Glutamatergic neuron (in vitro differentiated cells): Measurements from ENCODE around the gene ARHGAP22. TPM values are rescaled to one million over a fixed set of nuclear protein-coding genes. Genes with fewer than 3 reads are reported as not detected.

ENCODE experiments used
- DNase-seq: peaks from one replicate; pipeline ENCODE4 v3.0.0; 2022
- H3K27ac Mint-ChIP-seq: one replicate; pipeline ENCODE4 v1.8.0; 2020; ENCODE audit warnings: mild to moderate bottlenecking, mixed read lengths, inconsistent platforms; ENCODE audit not compliant: unreplicated experiment
- H3K27me3 Mint-ChIP-seq: one replicate; pipeline ENCODE4 v1.8.0; 2020; ENCODE audit warnings: mild to moderate bottlenecking, moderate library complexity, mixed read lengths, inconsistent platforms; ENCODE audit not compliant: unreplicated experiment
- H3K36me3 Mint-ChIP-seq: one replicate; pipeline ENCODE4 v1.8.0; 2020; ENCODE audit warnings: mild to moderate bottlenecking, mixed read lengths, inconsistent platforms; ENCODE audit not compliant: unreplicated experiment
- H3K4me1 Mint-ChIP-seq: one replicate; pipeline ENCODE4 v1.8.0; 2020; ENCODE audit warnings: mild to moderate bottlenecking, low read depth, mixed read lengths, inconsistent platforms; ENCODE audit not compliant: unreplicated experiment
- H3K4me3 Mint-ChIP-seq: one replicate; pipeline ENCODE4 v1.8.0; 2020; ENCODE audit warnings: mild to moderate bottlenecking, mixed read lengths, inconsistent platforms; ENCODE audit not compliant: unreplicated experiment
- H3K9me3 Mint-ChIP-seq: one replicate; pipeline ENCODE4 v1.8.0; 2020; ENCODE audit warnings: mild to moderate bottlenecking, moderate library complexity, mixed read lengths, inconsistent platforms; ENCODE audit not compliant: unreplicated experiment
- CTCF ChIP-seq: fragments of 200-600 bp; sonication (generic); IDR thresholded peaks from one replicate; pipeline ENCODE4 v1.5.0; 2021; ENCODE audit not compliant: partially characterized antibody, unreplicated experiment
- total RNA-seq: library from RNA; stranded (reverse); fragmentation: NEBNext Ultra II Directional; extraction: Animal tissue kit (Norgen Biotek cat#: 25700); gene quantifications from one replicate; pipeline ENCODE4 v1.2.1, GENCODE V29; 2021; ENCODE audit not compliant: unreplicated experiment

The ARHGAP22 gene
- total RNA-seq, 1 donor from 2014 or later, result 10.0 TPM

GRCh38 chr10:48481385-48481784 lies 123.5 kb downstream of the ARHGAP22 start:
- DNase-seq, result no peak
- Mint-ChIP-seq H3K27ac (no peak overlapping the region), H3K9me3 (peaks cover 2% of the 10 kb centered on the region), H3K36me3 (no peaks in the 10 kb centered on the region), H3K4me3 (no peak overlapping the region), H3K4me1 (peaks cover 18% of the 10 kb centered on the region), H3K27me3 (no peaks in the 10 kb centered on the region)
- TF ChIP-seq CTCF, result no peak

GRCh38 chr10:48480397-48481374 lies 124.2 kb downstream of the ARHGAP22 start:
- DNase-seq, result no peak
- Mint-ChIP-seq H3K36me3 (no peaks in the 10 kb centered on the region), H3K4me1 (peaks cover 25% of the 10 kb centered on the region), H3K27me3 (no peaks in the 10 kb centered on the region), H3K9me3 (peaks cover 2% of the 10 kb centered on the region), H3K27ac (no peak overlapping the region), H3K4me3 (no peak overlapping the region)
- TF ChIP-seq CTCF, result no peak

GRCh38 chr10:48478980-48479811 lies 125.7 kb downstream of the ARHGAP22 start:
- Mint-ChIP-seq H3K36me3 (no peaks in the 10 kb centered on the region), H3K27me3 (peaks cover 3% of the 10 kb centered on the region), H3K27ac (no peak overlapping the region), H3K9me3 (peaks cover 8% of the 10 kb centered on the region), H3K4me3 (no peak overlapping the region), H3K4me1 (peaks cover 21% of the 10 kb centered on the region)
- no peak for TF ChIP-seq CTCF
- no peak for DNase-seq

- no peaks in the 10 kb centered on the region for H3K36me3 Mint-ChIP-seq
- H3K27me3 Mint-ChIP-seq, result peaks cover 3% of the 10 kb centered on the region
- H3K4me3 Mint-ChIP-seq, result no peak overlapping the region
- DNase-seq, result no peak
- no peak for TF ChIP-seq CTCF
- H3K9me3 Mint-ChIP-seq, result peaks cover 8% of the 10 kb centered on the region
- H3K4me1 Mint-ChIP-seq, result peaks cover 21% of the 10 kb centered on the region
- H3K27ac Mint-ChIP-seq, result no peak overlapping the region
Observed at GRCh38 chr10:48478469-48478868, 126.4 kb downstream of the ARHGAP22 start.
